Loucy (cell line): Measurements from ENCODE around the gene ADCY7.

Source experiments
- H2AFZ ChIP-seq: fragments of 200-600 bp; sonication (generic); 2 replicates; pipeline ENCODE4 v1.6.0; 2016; ENCODE audit warnings: antibody characterized with exemption, mild to moderate bottlenecking, low read length, moderate library complexity
- H3F3A ChIP-seq: fragments of 200-600 bp; 2 replicates; pipeline ENCODE4 v1.6.0; 2016; ENCODE audit warnings: antibody characterized with exemption, low read depth, mild to moderate bottlenecking
- H3K27me3 ChIP-seq: fragments of 200-600 bp; sonication (generic); 2 replicates; pipeline ENCODE4 v1.6.1; 2014; ENCODE audit warnings: low read length, mild to moderate bottlenecking; ENCODE audit not compliant: insufficient read depth, poor library complexity, severe bottlenecking
- H3K36me3 ChIP-seq: fragments of 200-600 bp; sonication (generic); 2 replicates; pipeline ENCODE4 v1.6.1; 2016; ENCODE audit warnings: low read length; ENCODE audit not compliant: insufficient read depth
- H3K4me1 ChIP-seq: fragments of 200-600 bp; sonication (generic); 2 replicates; pipeline ENCODE4 v1.5.1; 2014; ENCODE audit warnings: low read length, mild to moderate bottlenecking; ENCODE audit not compliant: insufficient read depth, poor library complexity, severe bottlenecking
- H3K4me2 ChIP-seq: fragments of 200-600 bp; sonication (generic); 2 replicates; pipeline ENCODE4 v1.6.0; 2014; ENCODE audit warnings: antibody characterized with exemption, low read length, low read depth, mild to moderate bottlenecking; ENCODE audit not compliant: poor library complexity, severe bottlenecking
- H3K4me3 ChIP-seq: fragments of 200-600 bp; sonication (generic); 2 replicates; pipeline ENCODE4 v1.5.1; 2014; ENCODE audit warnings: low read length, mild to moderate bottlenecking, mixed read lengths; ENCODE audit not compliant: poor library complexity, severe bottlenecking
- H3K79me2 ChIP-seq: fragments of 200-600 bp; sonication (generic); 2 replicates; pipeline ENCODE4 v1.6.1; 2014; ENCODE audit warnings: low read length; ENCODE audit not compliant: insufficient read depth
- H3K9ac ChIP-seq: fragments of 200-600 bp; sonication (generic); 2 replicates; pipeline ENCODE4 v1.6.0; 2014; ENCODE audit warnings: mild to moderate bottlenecking, low read depth, low read length, moderate library complexity; ENCODE audit not compliant: poor library complexity, severe bottlenecking
- H3K9me2 ChIP-seq: fragments of 200-600 bp; sonication (generic); replicated peaks from 2 replicates; pipeline ENCODE4 v1.6.1; 2016; ENCODE audit warnings: low read depth, low read length, mixed read lengths
- H3K9me3 ChIP-seq: fragments of 200-600 bp; sonication (generic); 2 replicates; pipeline ENCODE4 v1.6.1; 2014; ENCODE audit warnings: mild to moderate bottlenecking, antibody characterized with exemption, low read length, low read depth; ENCODE audit not compliant: insufficient read depth
- H4K20me1 ChIP-seq: fragments of 200-600 bp; sonication (generic); 2 replicates; pipeline ENCODE4 v1.6.0; 2014; ENCODE audit warnings: antibody characterized with exemption, low read length, mild to moderate bottlenecking; ENCODE audit not compliant: insufficient read depth, poor library complexity, severe bottlenecking
- CTCF ChIP-seq: fragments of 200-600 bp; sonication (generic); conservative IDR thresholded peaks from 2 replicates; pipeline ENCODE4 v1.5.1; 2014; ENCODE audit warnings: mild to moderate bottlenecking, antibody characterized with exemption, low read length
- EZH2phosphoT487 ChIP-seq: fragments of 200-600 bp; IDR thresholded peaks from 2 replicates; pipeline ENCODE4 v1.6.1; 2018; ENCODE audit warnings: antibody characterized with exemption, mild to moderate bottlenecking, moderate library complexity, borderline replicate concordance

ADCY7 gene

GRCh38 chr16:50351116-50351515 lies 84.8 kb downstream of the ADCY7 start:
- no peak overlapping the region for H3K9ac ChIP-seq
- peaks cover 59% of the 10 kb centered on the region for H3K36me3 ChIP-seq
- H4K20me1 ChIP-seq: peaks cover 17% of the 10 kb centered on the region
- H3K27me3 ChIP-seq: no peaks in the 10 kb centered on the region
- no peak overlapping the region for H3K4me3 ChIP-seq
- H3F3A ChIP-seq: peaks cover 4% of the 10 kb centered on the region; the same call in 1 of the 2 replicates
- no peaks in the 10 kb centered on the region for H3K4me1 ChIP-seq
- no peak overlapping the region for H2AFZ ChIP-seq
- H3K79me2 ChIP-seq: peaks cover 9% of the 10 kb centered on the region
- H3K9me3 ChIP-seq: no peaks in the 10 kb centered on the region
- no peaks in the 10 kb centered on the region for H3K9me2 ChIP-seq
- TF ChIP-seq EZH2phosphoT487 (no peak), CTCF (no peak)
- H3K4me2 ChIP-seq: no peak overlapping the region

- Histone ChIP-seq H3K9me3 (no peaks in the 10 kb centered on the region), H3K9ac (no peak overlapping the region), H4K20me1 (peaks cover 20% of the 10 kb centered on the region), H3K4me3 (no peak overlapping the region), H3K36me3 (peaks cover 62% of the 10 kb centered on the region), H3K27me3 (no peaks in the 10 kb centered on the region), H3F3A (peaks cover 4% of the 10 kb centered on the region; the same call in 1 of the 2 replicates), H2AFZ (no peak overlapping the region), H3K4me2 (no peak overlapping the region), H3K9me2 (no peaks in the 10 kb centered on the region), H3K4me1 (no peaks in the 10 kb centered on the region), H3K79me2 (peaks cover 15% of the 10 kb centered on the region)
- no peak for TF ChIP-seq CTCF
- TF ChIP-seq EZH2phosphoT487: no peak
These were observed 85.6 kb downstream of the ADCY7 start for GRCh38 chr16:50351952-50352351.

- peaks cover 36% of the 10 kb centered on the region for H3K79me2 ChIP-seq
- no peaks in the 10 kb centered on the region for H3K27me3 ChIP-seq
- no peaks in the 10 kb centered on the region for H3K9me2 ChIP-seq
- H2AFZ ChIP-seq: no peak overlapping the region
- H3F3A ChIP-seq: peaks cover 4% of the 10 kb centered on the region; the same call in 1 of the 2 replicates
- H3K4me1 ChIP-seq: no peaks in the 10 kb centered on the region
- H3K4me2 ChIP-seq: no peak overlapping the region
- peaks cover 78% of the 10 kb centered on the region for H3K36me3 ChIP-seq
- H3K4me3 ChIP-seq: no peak overlapping the region
- TF ChIP-seq CTCF (no peak), EZH2phosphoT487 (no peak)
- H3K9ac ChIP-seq: no peak overlapping the region
- H4K20me1 ChIP-seq: peaks cover 31% of the 10 kb centered on the region
- no peaks in the 10 kb centered on the region for H3K9me3 ChIP-seq
These were observed 87.7 kb downstream of the ADCY7 start for GRCh38 chr16:50354082-50354481.
